HFF-Myc (cell line): ENCODE data around the gene CYRIA.

Experiments
- DNase-seq: peaks from one replicate; pipeline ENCODE4 v3.0.0-alpha.2; 2011; ENCODE audit warnings: low read depth; ENCODE audit errors: extremely low read depth
- H3K4me3 ChIP-seq: replicated peaks from 2 replicates; pipeline ENCODE4 v1.5.1; 2011; ENCODE audit warnings: low read depth, mild to moderate bottlenecking, control low read depth, low read length
- CTCF ChIP-seq: IDR thresholded peaks from 2 replicates; pipeline ENCODE4 v1.5.1; 2012; ENCODE audit warnings: mild to moderate bottlenecking, low read depth, low read length, control low read depth; ENCODE audit errors: missing control alignments

The CYRIA gene

GRCh38 chr2:16665748-16666448 lies at the start of gene CYRIA:
TSS of gene CYRIA (minus strand) at chr2:16665834. CDS start at chr2:16588119, 77,715 bp downstream.
- no peak for TF ChIP-seq CTCF
- 0 out of 2 replicates have a peak within 1 kb of the TSS, but pooled peaks have one; percentile 9 for H3K4me3 ChIP-seq
- DNase-seq, result no peak

- DNase-seq, result no peak
- no peak for TF ChIP-seq CTCF
- H3K4me3 ChIP-seq, result no peak overlapping the region
Observed at GRCh38 chr2:16713011-16713423, 47.4 kb upstream of the CYRIA start.

DNA sequence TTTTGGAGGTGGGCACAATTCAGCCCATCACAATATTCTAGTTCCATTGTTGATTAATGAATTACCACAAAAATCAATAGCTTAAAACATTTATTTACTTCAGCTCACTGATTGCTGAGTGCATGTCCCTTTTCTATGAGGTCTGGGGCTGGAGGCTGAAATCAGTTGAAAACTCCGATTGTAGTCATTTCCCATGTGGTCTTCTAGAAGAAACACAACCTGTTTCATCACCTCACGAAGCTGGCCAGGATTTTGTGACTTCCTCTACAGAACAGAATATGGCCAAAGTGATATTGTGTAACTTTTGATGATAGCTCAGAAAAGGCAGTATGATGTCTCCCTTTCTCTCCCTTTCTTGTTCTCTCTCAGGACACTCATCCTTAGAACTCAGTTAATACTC lies 44.1 kb upstream of the CYRIA start:
- no peak overlapping the region for H3K4me3 ChIP-seq
- no peak for TF ChIP-seq CTCF
- DNase-seq, result no peak

DNA sequence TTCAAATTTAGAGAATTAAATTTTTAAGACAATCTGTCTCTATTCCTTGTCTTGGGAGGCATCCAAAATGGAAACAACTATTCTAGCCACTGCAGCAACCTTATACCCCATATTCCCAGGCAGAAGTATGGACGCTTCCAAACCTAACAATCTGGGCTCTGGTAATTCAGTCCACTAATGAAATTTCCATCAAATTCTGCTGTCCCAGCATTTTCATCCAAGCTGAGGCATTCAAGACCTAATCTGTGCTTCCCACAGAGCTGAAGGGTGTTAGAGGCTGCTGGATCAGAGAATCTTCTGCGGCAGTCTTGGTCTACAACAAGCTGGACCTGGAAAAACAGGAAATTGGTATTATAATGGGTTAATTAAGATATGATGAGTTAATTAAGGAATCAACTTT lies 42.5 kb upstream of the CYRIA start:
- H3K4me3 ChIP-seq, result no peak overlapping the region
- DNase-seq, result no peak
- TF ChIP-seq CTCF, result no peak

DNA sequence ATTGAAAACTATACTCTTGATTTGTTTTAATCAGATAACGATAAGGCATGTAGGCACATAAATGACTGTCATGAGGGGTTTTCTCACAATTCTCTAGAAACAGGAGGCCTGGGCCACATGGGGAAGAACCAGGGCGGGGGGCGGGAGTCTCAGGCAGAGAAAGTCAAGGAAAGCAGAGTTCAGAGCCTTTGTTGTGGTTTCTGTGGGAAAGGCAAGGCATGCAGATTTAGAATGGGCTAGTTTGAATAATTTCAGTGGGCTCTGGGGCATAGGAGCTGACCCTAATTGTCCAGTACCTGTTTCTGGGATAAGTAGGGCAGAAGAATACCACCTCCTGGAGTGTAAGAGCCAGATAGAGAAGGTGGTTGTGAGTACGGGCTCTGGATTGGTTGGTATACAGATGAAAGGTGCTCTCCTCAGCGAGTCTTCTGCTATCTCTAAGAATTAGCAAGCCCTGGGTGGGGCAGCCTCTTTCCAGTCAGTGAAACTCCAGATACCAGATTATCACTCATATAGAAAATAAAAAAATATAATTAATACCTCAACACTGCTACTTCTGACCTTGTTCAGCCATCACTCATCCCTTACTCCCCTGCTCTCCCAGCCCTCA lies 41.5 kb upstream of the CYRIA start:
- TF ChIP-seq CTCF, result no peak
- DNase-seq, result no peak

GRCh38 chr2:16700551-16701259 lies 35.1 kb upstream of the CYRIA start:
- no peak overlapping the region for H3K4me3 ChIP-seq
- no peak for TF ChIP-seq CTCF
- no peak for DNase-seq

More for the DNA sequence above, 41.5 kb upstream of the CYRIA start:
- no peak overlapping the region for H3K4me3 ChIP-seq
